ENCODE data around the gene CALML6. TPM values are rescaled to one million over a fixed set of nuclear protein-coding genes. Genes with fewer than 3 reads are reported as not detected.

The CALML6 gene
- total RNA-seq, 1 experiment from 2014 or later = 1.5 TPM

DNA sequence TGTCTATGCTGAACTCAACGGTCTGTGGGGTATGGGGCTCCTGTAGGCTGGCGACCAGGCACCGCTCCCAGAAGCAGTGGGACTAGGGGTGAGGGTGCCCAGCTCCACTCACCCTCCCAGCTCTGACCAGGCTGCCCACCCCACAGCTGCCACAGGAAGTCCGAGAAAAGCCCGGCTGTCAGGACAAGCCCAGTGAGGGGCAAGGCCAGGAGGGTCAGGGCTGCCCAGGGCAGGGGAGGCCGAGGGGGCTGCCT, 7.6 kb downstream of the CALML6 start:
- Histone ChIP-seq H3K27ac (ENCODE audit: low read length) (no peak overlapping the region), H3K9me3 (ENCODE audit: control insufficient read depth, insufficient read depth, low read depth, low read length) (no peaks in the 10 kb centered on the region), H3K27me3 (ENCODE audit: control insufficient read depth, insufficient read depth, low read length) (no peaks in the 10 kb centered on the region), H3K4me1 (ENCODE audit: control insufficient read depth, insufficient read depth, low read length) (no peaks in the 10 kb centered on the region), H3K4me3 (ENCODE audit: low read depth in 2 of 2, low read length in 2 of 2) (no peak overlapping the region), H3K36me3 (ENCODE audit: control insufficient read depth, insufficient read depth, low read length) (no peaks in the 10 kb centered on the region)
- ATAC-seq (no peak), DNase-seq (ENCODE audit: low read depth, low spot score) (no peak)
- intact Hi-C loops (cut with micrococcal nuclease; ENCODE audit: unreplicated experiment) = no loop called here
- no TSS peak for BruUV-seq (replicated peaks)
- ChIA-PET POLR2A (no interaction called here), CTCF (no interaction called here)
- in situ Hi-C loops (cut with HindIII; ENCODE audit: low pct_unique_long_range_greater_than_20kb, low sequenced_read_pairs) = no loop called here
- TF ChIP-seq POLR2AphosphoS5 (IDR thresholded peaks at IDR 0.05; ENCODE audit: low read depth, low read length) = no peak
- TF ChIP-seq SIN3A (IDR thresholded peaks at IDR 0.05; ENCODE audit: borderline replicate concordance, insufficient read depth, low read depth, low read length) = no peak
- TF ChIP-seq TCF7L2 (IDR thresholded peaks at IDR 0.05; ENCODE audit: low read depth, low read length) = no peak
- no peak for TF ChIP-seq REST (IDR thresholded peaks at IDR 0.05; ENCODE audit: insufficient read depth in 1 of 2, low read depth in 2 of 2, low read length in 1 of 2)
- TF ChIP-seq, protein P1, sequence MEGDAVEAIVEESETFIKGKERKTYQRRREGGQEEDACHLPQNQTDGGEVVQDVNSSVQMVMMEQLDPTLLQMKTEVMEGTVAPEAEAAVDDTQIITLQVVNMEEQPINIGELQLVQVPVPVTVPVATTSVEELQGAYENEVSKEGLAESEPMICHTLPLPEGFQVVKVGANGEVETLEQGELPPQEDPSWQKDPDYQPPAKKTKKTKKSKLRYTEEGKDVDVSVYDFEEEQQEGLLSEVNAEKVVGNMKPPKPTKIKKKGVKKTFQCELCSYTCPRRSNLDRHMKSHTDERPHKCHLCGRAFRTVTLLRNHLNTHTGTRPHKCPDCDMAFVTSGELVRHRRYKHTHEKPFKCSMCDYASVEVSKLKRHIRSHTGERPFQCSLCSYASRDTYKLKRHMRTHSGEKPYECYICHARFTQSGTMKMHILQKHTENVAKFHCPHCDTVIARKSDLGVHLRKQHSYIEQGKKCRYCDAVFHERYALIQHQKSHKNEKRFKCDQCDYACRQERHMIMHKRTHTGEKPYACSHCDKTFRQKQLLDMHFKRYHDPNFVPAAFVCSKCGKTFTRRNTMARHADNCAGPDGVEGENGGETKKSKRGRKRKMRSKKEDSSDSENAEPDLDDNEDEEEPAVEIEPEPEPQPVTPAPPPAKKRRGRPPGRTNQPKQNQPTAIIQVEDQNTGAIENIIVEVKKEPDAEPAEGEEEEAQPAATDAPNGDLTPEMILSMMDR (IDR thresholded peaks at IDR 0.05) = no peak

- H3K36me3 ChIP-seq (ENCODE audit: control insufficient read depth, insufficient read depth, low read length) = no peaks in the 10 kb centered on the region
- H3K4me3 ChIP-seq (ENCODE audit: low read depth in 2 of 2, low read length in 2 of 2) = no peak overlapping the region
- CTCF ChIA-PET = no interaction called here
- H3K27me3 ChIP-seq (ENCODE audit: control insufficient read depth, insufficient read depth, low read length) = no peaks in the 10 kb centered on the region
- ATAC-seq = no peak
- no peak for DNase-seq (ENCODE audit: low read depth, low spot score)
- no peaks in the 10 kb centered on the region for H3K9me3 ChIP-seq (ENCODE audit: control insufficient read depth, insufficient read depth, low read depth, low read length)
- H3K27ac ChIP-seq (ENCODE audit: low read length) = no peak overlapping the region
- no peak for TF ChIP-seq SIN3A (IDR thresholded peaks at IDR 0.05; ENCODE audit: borderline replicate concordance, insufficient read depth, low read depth, low read length)
- no peak for TF ChIP-seq POLR2AphosphoS5 (IDR thresholded peaks at IDR 0.05; ENCODE audit: low read depth, low read length)
- TF ChIP-seq TCF7L2 (IDR thresholded peaks at IDR 0.05; ENCODE audit: low read depth, low read length) = no peak
- in situ Hi-C loops (cut with HindIII; ENCODE audit: low pct_unique_long_range_greater_than_20kb, low sequenced_read_pairs) (no loop called here), intact Hi-C loops (cut with micrococcal nuclease; ENCODE audit: unreplicated experiment) (no loop called here)
- POLR2A ChIA-PET = no interaction called here
- H3K4me1 ChIP-seq (ENCODE audit: control insufficient read depth, insufficient read depth, low read length) = no peaks in the 10 kb centered on the region
- BruUV-seq (replicated peaks) = no TSS peak
Measured at GRCh38 chr1:1922956-1923833, 8.1 kb downstream of the CALML6 start.

GRCh38 chr1:1924386-1924785, 9.3 kb downstream of the CALML6 start:
- Histone ChIP-seq H3K36me3 (ENCODE audit: control insufficient read depth, insufficient read depth, low read length) (no peaks in the 10 kb centered on the region), H3K4me3 (ENCODE audit: low read depth in 2 of 2, low read length in 2 of 2) (no peak overlapping the region), H3K4me1 (ENCODE audit: control insufficient read depth, insufficient read depth, low read length) (no peaks in the 10 kb centered on the region), H3K27ac (ENCODE audit: low read length) (no peak overlapping the region), H3K9me3 (ENCODE audit: control insufficient read depth, insufficient read depth, low read depth, low read length) (no peaks in the 10 kb centered on the region), H3K27me3 (ENCODE audit: control insufficient read depth, insufficient read depth, low read length) (no peaks in the 10 kb centered on the region)
- CTCF ChIA-PET = no interaction called here
- DNase-seq (ENCODE audit: low read depth, low spot score) (no peak), ATAC-seq (no peak)
- no TSS peak for BruUV-seq (replicated peaks)
- TF ChIP-seq TCF7L2 (IDR thresholded peaks at IDR 0.05; ENCODE audit: low read depth, low read length) = no peak
- no peak for TF ChIP-seq SIN3A (IDR thresholded peaks at IDR 0.05; ENCODE audit: borderline replicate concordance, insufficient read depth, low read depth, low read length)
- no peak for TF ChIP-seq REST (IDR thresholded peaks at IDR 0.05; ENCODE audit: insufficient read depth in 1 of 2, low read depth in 2 of 2, low read length in 1 of 2)
- TF ChIP-seq, protein P1 (IDR thresholded peaks at IDR 0.05) = no peak
- intact Hi-C loops (cut with micrococcal nuclease; ENCODE audit: unreplicated experiment) = no loop called here
- POLR2A ChIA-PET = no interaction called here
- in situ Hi-C loops (cut with HindIII; ENCODE audit: low pct_unique_long_range_greater_than_20kb, low sequenced_read_pairs) = no loop called here
